Measurements from ENCODE around the gene ATP5PO. TPM values are rescaled to one million over a fixed set of nuclear protein-coding genes. Genes with fewer than 3 reads are reported as not detected.

ATP5PO gene
- total RNA-seq, 2 donors from 2014 or later, result 123 to 142 TPM

Other genes starting within 250 kb of the ATP5PO start
- 100 to 1,000 TPM; 122 to 188 TPM for gene MRPS6, start 157.8 kb upstream of the ATP5PO start, total RNA-seq
- 10 to 100 TPM; 36.1 to 59.1 TPM for gene SLC5A3, start 157.8 kb upstream of the ATP5PO start, total RNA-seq

Data from natural killer cell treated with Interleukin-12 subunit alpha and Interleukin-12 subunit beta and Interleukin-15 and Interleukin-18, amount 100 ng/mL, for 72 hours (primary cell).